ENCODE measurements around the gene GREB1L. TPM values are rescaled to one million over a fixed set of nuclear protein-coding genes. Genes with fewer than 3 reads are reported as not detected.
A peak's percentile ranks its signal among the peaks of the same experiment; 100 is the strongest.

The GREB1L gene
- total and polyA plus RNA-seq, 9 of the 15 experiments (the other 6 are each of a cell fraction or from before 2014, with no cell fraction given): 0.03 TPM; not detected in 8

- no peak for TF ChIP-seq ZBTB12 (CRISPR knock-in tag; IDR thresholded peaks at IDR 0.05)
- no peak for TF ChIP-seq JUN (IDR thresholded peaks at IDR 0.05; ENCODE audit: borderline replicate concordance, low read depth, low read length)
- no peak for TF ChIP-seq JUN (CRISPR knock-in tag; IDR thresholded peaks at IDR 0.05; ENCODE audit: borderline replicate concordance)
- no peak for TF ChIP-seq HDAC8 (tag; IDR thresholded peaks at IDR 0.05)
- TF ChIP-seq ZBTB43 (CRISPR knock-in tag; IDR thresholded peaks at IDR 0.05): no peak
- no peak for TF ChIP-seq NELFE (IDR thresholded peaks at IDR 0.05; ENCODE audit: insufficient read depth, insufficient read length)
- TF ChIP-seq RUNX1 (IDR thresholded peaks at IDR 0.05; ENCODE audit: low read depth): no peak
- peak; percentile 80 for TF ChIP-seq ZNF384 (IDR thresholded peaks at IDR 0.05; ENCODE audit: low read depth, low read length)
- no peak for TF ChIP-seq ELF2 (CRISPR knock-in tag; IDR thresholded peaks at IDR 0.05)
- no peak; the same call in 1 of the 2 replicates for TF ChIP-seq L3MBTL2 (IDR thresholded peaks at IDR 0.05)
- TF ChIP-seq NFRKB (IDR thresholded peaks at IDR 0.05; ENCODE audit: low read depth): no peak
- TF ChIP-seq MYC (IDR thresholded peaks at IDR 0.05; ENCODE audit: low read depth, low read length): peak; percentile 67; the same call in 1 of the 2 replicates
- TF ChIP-seq MYC (CRISPR knock-in tag; IDR thresholded peaks at IDR 0.05; ENCODE audit: borderline replicate concordance, low read depth): no peak
- no peak for TF ChIP-seq ZNF23 (CRISPR knock-in tag; IDR thresholded peaks at IDR 0.05)
- no peak for TF ChIP-seq BDP1 (IDR thresholded peaks at IDR 0.05; ENCODE audit: insufficient read depth, insufficient read length)
- TF ChIP-seq TSHZ1 (CRISPR knock-in tag; IDR thresholded peaks at IDR 0.05): no peak
- no peak for TF ChIP-seq GABPB2 (CRISPR knock-in tag; conservative IDR thresholded peaks at IDR 0.05)
- TF ChIP-seq ZNF124 (CRISPR knock-in tag; IDR thresholded peaks at IDR 0.05): no peak
- TF ChIP-seq SMARCE1 (IDR thresholded peaks at IDR 0.05): peak; percentile 55
- no peak for TF ChIP-seq E2F4 (CRISPR knock-in tag; IDR thresholded peaks at IDR 0.05; ENCODE audit: low read depth)
- TF ChIP-seq ZBTB1 (CRISPR knock-in tag; IDR thresholded peaks at IDR 0.05; ENCODE audit: borderline replicate concordance, low read depth): no peak
- TF ChIP-seq ARID2 (IDR thresholded peaks at IDR 0.05): no peak
- TF ChIP-seq LCOR (CRISPR knock-in tag; IDR thresholded peaks at IDR 0.05): no peak
- TF ChIP-seq ZNF707 (CRISPR knock-in tag; conservative IDR thresholded peaks at IDR 0.05): no peak
Observed at GRCh38 chr18:21557607-21558253, 315.7 kb downstream of the GREB1L start (continued).
